GM21737 (cell line): ENCODE results near the gene CAMK2N2.

Experiments used
- ATAC-seq: cut with Tn5 transposase; IDR thresholded peaks from one replicate; pipeline ENCODE4 v1.9.1; 2021; ENCODE audit warnings: mild to moderate bottlenecking, moderate library complexity; ENCODE audit not compliant: unreplicated experiment

Gene CAMK2N2

GRCh38 chr3:184240384-184241140 lies 20.8 kb downstream of the CAMK2N2 start:
- ATAC-seq, result no peak

GRCh38 chr3:184239708-184240107 lies 21.6 kb downstream of the CAMK2N2 start:
- no peak for ATAC-seq

DNA sequence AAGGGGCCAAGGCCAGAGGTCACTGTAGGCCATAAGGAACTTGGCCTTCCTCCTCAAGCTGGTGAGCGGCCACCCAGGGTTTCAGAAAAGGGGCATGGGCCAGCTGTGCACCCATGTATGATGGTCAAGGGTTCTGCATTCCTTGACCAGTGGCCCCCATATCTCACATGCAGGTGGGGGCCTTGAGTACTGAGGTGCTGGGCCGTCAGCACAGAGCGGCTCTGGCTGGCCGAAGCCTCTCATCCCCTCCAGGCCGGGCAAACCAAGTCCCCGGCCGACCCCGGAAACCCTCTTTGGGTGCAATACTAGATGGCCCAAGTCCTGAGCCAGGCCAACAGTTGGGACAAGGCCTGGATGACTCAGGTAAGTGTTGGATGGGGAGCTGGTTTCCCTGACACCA lies 22.1 kb downstream of the CAMK2N2 start:
- ATAC-seq, result no peak

- no peak for ATAC-seq
These were observed 23.0 kb downstream of the CAMK2N2 start for GRCh38 chr3:184238246-184238818.

DNA sequence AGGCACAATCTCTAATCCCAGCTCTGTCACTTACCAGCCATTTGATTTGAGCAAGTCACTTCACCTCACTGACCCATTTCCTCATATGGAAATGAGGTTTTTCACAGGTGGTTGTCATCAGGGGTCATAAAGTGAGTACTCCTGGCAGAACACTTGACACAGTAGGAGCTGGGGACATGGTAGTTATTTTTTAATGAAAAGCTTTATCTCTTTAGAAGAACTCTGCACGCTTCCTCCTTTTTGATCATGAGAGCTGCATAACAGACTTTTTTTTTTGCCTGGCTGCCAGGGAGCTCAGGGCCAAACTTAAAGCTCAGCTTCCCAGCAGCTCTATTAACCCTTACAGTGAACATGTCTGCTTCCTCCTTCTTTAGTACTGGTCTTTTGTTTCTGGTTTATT lies 23.5 kb downstream of the CAMK2N2 start:
- no peak for ATAC-seq

DNA sequence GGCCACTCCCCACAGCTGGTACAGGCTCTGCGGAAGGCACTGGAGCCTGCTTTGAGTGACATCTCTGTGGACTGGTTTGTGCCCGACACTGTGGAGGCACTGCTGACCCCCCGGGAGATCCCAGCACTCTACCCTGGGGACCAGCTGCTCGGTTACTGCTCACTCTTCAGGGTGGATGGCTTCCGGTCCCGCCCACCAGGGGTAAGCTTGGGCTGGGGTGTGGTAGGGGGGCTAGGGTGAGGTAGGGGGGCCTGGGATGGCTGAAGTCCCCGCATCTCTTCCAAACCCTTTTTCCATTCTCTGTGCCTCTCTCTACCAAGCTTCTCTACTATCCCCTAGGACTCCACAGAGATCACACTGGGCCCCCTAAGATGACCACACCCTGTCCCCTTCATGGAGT lies 24.1 kb downstream of the CAMK2N2 start:
- no peak for ATAC-seq

DNA sequence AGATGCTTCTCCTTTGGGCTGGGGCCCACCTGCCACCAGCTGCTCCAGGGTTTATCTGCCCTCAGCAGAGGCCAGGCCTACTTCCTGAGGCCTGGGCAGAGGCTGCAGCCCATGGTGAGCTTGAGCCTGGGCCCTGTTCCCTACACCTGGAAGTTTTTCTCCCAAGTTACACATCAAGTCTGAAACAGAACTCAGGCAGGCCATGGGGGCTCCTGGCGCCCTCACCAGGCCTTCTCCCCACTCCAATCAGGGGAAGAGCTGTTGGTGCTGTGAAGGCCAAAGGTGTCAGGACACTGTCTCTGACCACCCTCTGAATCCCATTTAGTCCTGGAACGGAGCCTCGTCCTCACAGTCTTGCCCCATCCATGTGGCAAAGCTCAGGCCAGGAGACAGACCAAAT lies 24.7 kb downstream of the CAMK2N2 start:
- no peak for ATAC-seq

DNA sequence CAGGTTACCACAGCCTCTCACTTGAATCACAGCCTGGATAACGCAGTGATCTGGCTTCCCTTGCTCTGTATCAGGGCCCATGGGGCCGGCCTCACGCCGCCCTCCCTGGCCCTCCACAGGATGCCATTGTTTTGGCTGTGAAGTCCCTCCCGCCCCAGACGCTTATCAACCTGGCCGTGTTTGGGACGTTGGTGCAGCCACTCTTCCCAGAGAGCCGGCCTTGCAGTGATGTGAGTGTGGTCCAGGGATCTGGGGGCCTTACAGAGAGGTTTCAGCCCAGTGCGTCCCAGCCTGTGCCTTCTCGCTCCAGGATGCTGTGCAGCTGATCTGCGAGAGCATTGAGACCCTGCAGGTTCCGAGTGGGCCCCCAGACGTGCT lies 25.3 kb downstream of the CAMK2N2 start:
- no peak for ATAC-seq

DNA sequence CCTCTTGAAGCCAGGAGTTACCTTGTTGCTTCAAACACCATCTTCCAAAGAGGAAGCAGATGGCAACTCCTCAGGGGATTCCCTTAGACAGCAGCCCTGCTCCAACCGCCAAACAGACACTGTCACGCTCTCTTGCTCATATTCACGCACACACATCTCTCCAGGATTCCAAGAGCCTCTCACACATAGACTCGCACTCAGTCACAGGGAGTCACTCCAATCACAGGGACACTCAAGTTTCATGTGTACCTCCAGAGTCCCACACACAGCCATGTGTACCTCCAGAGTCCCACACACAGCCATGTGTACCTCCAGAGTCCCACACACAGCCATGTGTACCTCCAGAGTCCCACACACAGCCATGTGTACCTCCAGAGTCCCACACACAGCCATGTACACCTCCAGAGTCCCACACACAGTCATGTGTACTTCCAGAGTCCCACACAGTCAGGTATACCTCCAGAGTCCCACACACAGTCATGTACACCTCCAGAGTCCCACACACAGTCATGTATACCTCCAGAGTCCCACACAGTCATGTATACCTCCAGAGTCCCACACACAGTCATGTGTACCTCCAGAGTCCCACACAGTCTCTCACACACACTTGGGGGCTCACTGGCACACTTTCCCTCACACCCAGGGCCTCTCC lies 25.8 kb downstream of the CAMK2N2 start:
- no peak for ATAC-seq

- ATAC-seq, result no peak
These were observed 26.5 kb downstream of the CAMK2N2 start for GRCh38 chr3:184234671-184235380.

GRCh38 chr3:184234224-184234623 lies 27.1 kb downstream of the CAMK2N2 start:
- no peak for ATAC-seq

- no peak for ATAC-seq
These were observed 28.1 kb downstream of the CAMK2N2 start for GRCh38 chr3:184233127-184233843.

- no peak for ATAC-seq
These were observed 29.7 kb downstream of the CAMK2N2 start for GRCh38 chr3:184231671-184232070.

DNA sequence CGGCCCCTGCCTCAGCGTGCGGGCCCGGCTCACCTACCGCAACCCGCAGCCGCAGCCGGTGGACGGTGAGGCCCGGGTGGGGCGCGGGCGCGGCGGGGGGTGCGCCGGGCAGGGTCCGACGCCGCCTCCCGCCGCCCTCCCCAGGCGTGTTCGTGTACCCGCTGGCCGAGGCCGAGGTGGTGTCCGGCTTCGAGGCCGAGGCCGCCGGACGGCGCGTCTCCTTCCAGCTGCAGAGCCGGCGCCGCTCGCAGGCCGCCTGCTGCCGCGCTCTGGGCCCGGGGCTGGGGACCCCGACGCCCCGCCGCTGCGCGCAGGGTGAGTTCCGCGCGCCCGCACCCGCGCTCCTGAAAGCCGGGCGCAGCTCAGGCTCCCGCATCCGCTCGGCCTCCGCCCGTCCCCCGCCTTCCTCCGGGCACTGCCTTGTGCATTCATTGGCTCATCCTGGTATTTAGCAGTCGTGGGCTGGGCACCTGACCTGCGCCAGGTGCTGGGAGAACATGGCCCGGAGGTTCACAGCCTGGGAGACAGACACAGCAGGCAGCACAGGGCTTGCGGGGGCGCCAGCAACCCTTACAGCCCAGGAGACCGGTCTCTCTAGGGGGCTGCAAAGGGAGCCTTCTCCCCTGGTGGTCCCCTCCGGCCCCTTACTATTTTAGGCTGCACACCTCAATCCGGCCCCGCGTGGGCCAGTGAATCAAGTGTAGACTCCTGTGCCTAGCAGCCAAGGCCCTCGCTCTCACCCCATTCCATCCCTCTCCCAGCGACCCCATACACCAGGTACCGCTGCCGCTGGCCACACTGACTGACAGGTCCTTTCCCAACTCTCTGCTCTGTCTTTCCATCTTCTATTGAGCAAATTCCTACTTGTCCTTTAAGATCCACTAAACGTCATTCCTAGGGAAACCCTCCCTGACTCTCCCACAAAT lies 30.5 kb downstream of the CAMK2N2 start:
- ATAC-seq, result no peak

DNA sequence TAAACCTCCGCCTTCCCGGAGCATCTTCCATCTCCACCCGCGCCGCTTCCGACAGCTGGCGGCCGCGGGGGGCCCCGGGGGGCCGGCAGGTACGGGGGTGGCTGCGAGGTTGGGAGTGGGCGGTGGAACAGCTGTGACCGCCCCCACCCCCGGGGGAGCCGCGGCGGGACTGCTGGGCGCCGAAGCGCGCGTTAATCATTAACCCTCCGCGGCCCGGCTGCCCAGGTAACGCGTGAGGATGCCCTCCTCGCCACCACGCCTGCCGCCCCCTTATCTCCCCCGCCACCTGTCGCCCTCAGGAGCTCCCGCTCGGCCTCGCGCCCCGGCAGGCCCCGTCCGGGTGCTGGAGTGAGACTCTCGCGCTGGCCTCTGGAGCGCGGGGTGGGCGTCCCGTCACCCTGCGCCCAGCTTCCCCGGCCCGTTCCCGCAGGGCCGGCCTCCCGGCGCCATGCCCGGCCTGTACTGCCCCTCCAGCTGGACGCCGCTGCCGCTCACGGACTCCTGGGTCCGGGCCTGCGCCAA lies 31.2 kb downstream of the CAMK2N2 start:
- ATAC-seq, result no peak

DNA sequence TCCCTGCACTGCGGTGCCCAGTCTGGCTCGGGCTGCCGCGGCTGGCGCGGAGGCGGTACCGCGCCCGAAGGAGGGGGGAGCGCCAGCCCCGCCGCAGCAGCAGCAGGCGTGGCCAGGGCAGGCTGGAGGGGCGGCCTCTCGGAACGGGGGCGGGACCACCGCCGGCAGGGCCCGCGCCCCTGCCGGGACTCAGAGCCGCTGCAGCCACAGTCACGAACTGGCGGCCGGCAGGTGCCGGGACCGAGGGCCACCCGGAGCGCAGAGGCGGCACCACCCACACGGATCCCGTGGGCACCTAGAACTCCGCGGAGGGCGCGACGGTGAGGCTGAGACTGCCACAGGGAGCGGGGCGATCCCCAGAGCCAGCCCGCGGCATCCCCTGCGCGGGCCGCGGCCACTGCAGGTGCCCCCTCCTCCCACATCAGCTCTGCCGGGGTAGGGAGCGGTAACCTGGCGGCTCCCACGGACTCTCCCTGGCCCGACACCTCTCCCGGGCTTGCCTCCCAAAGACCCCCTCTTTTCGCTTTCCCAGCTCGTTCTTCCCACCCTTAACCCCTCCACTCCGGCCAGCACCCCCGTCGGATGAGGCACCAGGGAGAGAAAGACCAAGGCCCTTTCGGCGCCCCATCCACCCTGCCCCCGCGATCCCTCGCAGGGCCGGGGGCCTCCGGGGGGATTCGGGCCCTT lies 31.8 kb downstream of the CAMK2N2 start, which contains the start of gene VWA5B2:
VWA5B2 (plus strand) TSS at position 192 of the 687 bp plus-strand sequence. CDS start 944 bp downstream, outside the sequence.
- peak; percentile 71 for ATAC-seq

- ATAC-seq, result no peak
These were observed 32.8 kb downstream of the CAMK2N2 start for GRCh38 chr3:184228376-184229137.

DNA sequence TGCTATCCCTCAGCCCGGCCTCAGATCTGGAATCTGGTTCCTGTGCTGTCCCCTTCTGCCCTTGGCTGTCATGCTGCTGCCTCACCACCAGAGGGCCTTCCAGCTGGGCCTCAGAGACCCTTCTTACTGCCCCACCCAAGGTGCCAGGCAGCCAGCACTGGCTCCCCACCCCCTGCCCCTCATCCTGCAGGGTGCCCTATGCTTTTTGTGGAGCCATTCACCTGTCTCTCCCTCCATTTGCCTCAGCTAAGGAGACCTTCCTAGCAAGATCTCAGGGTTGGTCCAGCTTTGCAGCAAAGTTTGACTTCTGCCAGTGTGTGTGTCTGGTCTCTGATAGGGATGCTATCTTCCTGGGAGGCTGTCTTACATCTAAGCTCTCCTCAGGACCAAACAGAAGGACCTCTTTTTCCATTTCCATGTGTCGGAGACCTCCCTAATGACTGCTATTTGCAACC lies 33.8 kb downstream of the CAMK2N2 start:
- ATAC-seq, result no peak
